ENCODE measurements around the gene ATP10B. TPM values are rescaled to one million over a fixed set of nuclear protein-coding genes. Genes with fewer than 3 reads are reported as not detected.

Gene ATP10B
- total and polyA plus RNA-seq, 10 of the 15 experiments (the other 5 are each of a cell fraction or from before 2014, with no cell fraction given) = not detected

- ATAC-seq = no peak
- no peak overlapping the region for H3K9ac ChIP-seq (ENCODE audit: control insufficient read depth, insufficient read depth, low read length)
- BruUV-seq (replicated peaks) = no TSS peak
- H3K27me3 ChIP-seq (replicated peaks in 1 of 2; ENCODE audit: control insufficient read depth in 2 of 2, insufficient read depth in 2 of 2, low read length in 1 of 2) = no peaks in the 10 kb centered on the region; a peak in 1 of 4 replicates
- ChIA-PET SMC1A (ENCODE audit: uncharacterized antibody, unreplicated experiment) (interaction anchor here (1.3 to 1.5 kb wide), 2 partner anchors 11 to 120 kb away, joined by 4 to 5 read pairs; no protein-coding TSS in a partner anchor), CTCF (interaction anchor here (0.7 kb wide), 1 partner anchor 928 kb away, joined by 4 read pairs; no protein-coding TSS in a partner anchor), POLR2A (interaction anchor here (1.0 kb wide), 1 partner anchor 10 kb away, joined by 3 read pairs; no protein-coding TSS in a partner anchor), RAD21 (ENCODE audit: unreplicated experiment) (interaction anchor here (1.4 kb wide), 1 partner anchor 121 kb away, joined by 3 read pairs; no protein-coding TSS in a partner anchor)
- no peak overlapping the region for H2AFZ ChIP-seq (ENCODE audit: control insufficient read depth, low read depth, low read length)
- H3K27ac ChIP-seq (ENCODE audit: control insufficient read depth, insufficient read depth) = no peak overlapping the region
- in situ Hi-C loops (cut with MboI) = no loop called here
- intact Hi-C loops (cut with micrococcal nuclease; ENCODE audit: unreplicated experiment) = no loop called here
- FAIRE-seq = no peak
- no peaks in the 10 kb centered on the region for H3K4me1 ChIP-seq (ENCODE audit: control insufficient read depth, insufficient read depth, low read length)
- H3K9me3 ChIP-seq (replicated peaks; ENCODE audit: control insufficient read depth, insufficient read depth, low read length) = no peaks in the 10 kb centered on the region; the same call in 2 of the 3 replicates
- no peaks in the 10 kb centered on the region for H3K36me3 ChIP-seq (ENCODE audit: control insufficient read depth in 2 of 2, insufficient read depth in 2 of 2, low read length in 1 of 2)
- H3K4me2 ChIP-seq (ENCODE audit: control insufficient read depth, insufficient read depth) = no peak overlapping the region
- no peaks in the 10 kb centered on the region for H3K79me2 ChIP-seq (ENCODE audit: control insufficient read depth, insufficient read depth, low read length)
- DNase-seq (ENCODE audit: low read depth, low spot score) = no peak
- TF ChIP-seq MTA3 (IDR thresholded peaks at IDR 0.05; ENCODE audit: borderline replicate concordance, low read length) (no peak), FOXM1 (IDR thresholded peaks at IDR 0.05; ENCODE audit: low read depth, low read length) (no peak), IKZF1 (conservative IDR thresholded peaks at IDR 0.05) (no peak), ELK1 (IDR thresholded peaks at IDR 0.05; ENCODE audit: low read depth, low read length) (no peak), ZSCAN29 (IDR thresholded peaks at IDR 0.05) (no peak), LARP7 (IDR thresholded peaks at IDR 0.05) (no peak), MYB (IDR thresholded peaks at IDR 0.05; ENCODE audit: borderline replicate concordance, low read depth, low read length) (no peak), SMAD1 (IDR thresholded peaks at IDR 0.05; ENCODE audit: low read depth, partially characterized antibody) (no peak), ZNF217 (IDR thresholded peaks at IDR 0.05) (no peak), MEF2B (IDR thresholded peaks at IDR 0.05; ENCODE audit: partially characterized antibody, poor library complexity, severe bottlenecking) (no peak), SUZ12 (IDR thresholded peaks at IDR 0.05; ENCODE audit: unreplicated experiment) (no peak), CREM (IDR thresholded peaks at IDR 0.05; ENCODE audit: low read depth) (no peak), FOS (IDR thresholded peaks at IDR 0.05; ENCODE audit: borderline replicate concordance, extremely low read depth, insufficient read length) (no peak), BCL3 (IDR thresholded peaks at IDR 0.05; ENCODE audit: borderline replicate concordance, insufficient read depth, low read depth, low read length, poor library complexity, severe bottlenecking) (no peak), SREBF2 (IDR thresholded peaks at IDR 0.05; ENCODE audit: low read length) (no peak), WRNIP1 (IDR thresholded peaks at IDR 0.05; ENCODE audit: borderline replicate concordance, low read depth, low read length) (no peak), CBX5 (IDR thresholded peaks at IDR 0.05; ENCODE audit: low read depth) (no peak), HDAC6 (IDR thresholded peaks at IDR 0.05; ENCODE audit: unreplicated experiment) (no peak), CBFB (IDR thresholded peaks at IDR 0.05; ENCODE audit: low read depth) (no peak), E4F1 (IDR thresholded peaks at IDR 0.05; ENCODE audit: borderline replicate concordance, partially characterized antibody) (no peak)
- H4K20me1 ChIP-seq (ENCODE audit: control insufficient read depth, insufficient read depth) = no peaks in the 10 kb centered on the region
- 20% methylated on average over 1 of the region's 1 CpG for WGBS (ENCODE audit: insufficient coverage, insufficient replicate concordance, low lambda C conversion rate, missing lambda C conversion rate)
- no peak overlapping the region for H3K4me3 ChIP-seq
Measured at GRCh38 chr5:160628619-160628968, 223.4 kb downstream of the ATP10B start.

Measured in GM12878 (cell line).